Suprapubic skin (tissue), 4 donors: ENCODE measurements around the gene NDST4.
"Not testable (repeated sequence)": the region's sequence is repeated elsewhere in the genome, so short reads cannot be mapped to it uniquely, and the experiment has no call there.

Experiments
- CTCF ChIP-seq, 2 donors: fragments of 200-600 bp in 1 of 2; fragments of 450-650 bp in 1 of 2; sonication (generic) in 1 of 2; IDR thresholded peaks; one replicate each; pipeline ENCODE4 v1.5.1; 2016 to 2019; ENCODE audit warnings: antibody characterized with exemption in 2 of 2, mild to moderate bottlenecking in 1 of 2, moderate library complexity in 1 of 2
- EP300 ChIP-seq: sonication (generic); formaldehyde crosslinking; IDR thresholded peaks from one replicate; pipeline ENCODE4 v1.6.1; 2017; ENCODE audit warnings: antibody characterized with exemption
- POLR2A ChIP-seq, 2 donors: fragments of 450-650 bp; IDR thresholded peaks; one replicate each; pipeline ENCODE4 v1.6.1; 2017; ENCODE audit warnings: antibody characterized with exemption in 2 of 2, mild to moderate bottlenecking in 2 of 2, moderate library complexity in 2 of 2
- POLR2AphosphoS5 ChIP-seq, 3 donors: sonication (generic); formaldehyde crosslinking; IDR thresholded peaks; one replicate each; pipeline ENCODE4 v1.6.1; 2017; ENCODE audit warnings: antibody characterized with exemption in 3 of 3

DNA sequence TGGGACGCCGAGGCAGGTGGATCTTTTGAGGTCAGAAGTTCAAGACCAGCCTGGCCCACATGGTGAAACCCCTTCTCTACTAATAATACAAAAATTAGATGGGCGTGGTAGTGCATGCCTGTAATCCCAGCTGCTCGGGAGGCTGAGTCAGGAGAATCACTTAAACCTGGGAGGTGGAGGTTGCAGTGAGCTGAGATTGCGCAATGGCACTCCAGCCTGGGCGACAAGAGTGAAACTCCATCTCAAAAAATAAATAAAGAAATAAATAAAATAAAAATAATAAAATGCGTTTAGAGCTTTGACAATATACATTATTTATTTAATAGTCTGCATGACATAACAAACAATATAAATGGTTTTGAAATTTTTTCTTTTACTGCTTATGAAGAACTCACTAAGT lies 133.0 kb downstream of the NDST4 start:
- not testable (repeated sequence) for TF ChIP-seq CTCF (IDR thresholded peaks at IDR 0.05); POLR2A (IDR thresholded peaks at IDR 0.05); EP300; POLR2AphosphoS5 (IDR thresholded peaks at IDR 0.05)
